ENCODE results near the gene ZNF646. TPM values are rescaled to one million over a fixed set of nuclear protein-coding genes. Genes with fewer than 3 reads are reported as not detected.

ZNF646 gene, protein sequence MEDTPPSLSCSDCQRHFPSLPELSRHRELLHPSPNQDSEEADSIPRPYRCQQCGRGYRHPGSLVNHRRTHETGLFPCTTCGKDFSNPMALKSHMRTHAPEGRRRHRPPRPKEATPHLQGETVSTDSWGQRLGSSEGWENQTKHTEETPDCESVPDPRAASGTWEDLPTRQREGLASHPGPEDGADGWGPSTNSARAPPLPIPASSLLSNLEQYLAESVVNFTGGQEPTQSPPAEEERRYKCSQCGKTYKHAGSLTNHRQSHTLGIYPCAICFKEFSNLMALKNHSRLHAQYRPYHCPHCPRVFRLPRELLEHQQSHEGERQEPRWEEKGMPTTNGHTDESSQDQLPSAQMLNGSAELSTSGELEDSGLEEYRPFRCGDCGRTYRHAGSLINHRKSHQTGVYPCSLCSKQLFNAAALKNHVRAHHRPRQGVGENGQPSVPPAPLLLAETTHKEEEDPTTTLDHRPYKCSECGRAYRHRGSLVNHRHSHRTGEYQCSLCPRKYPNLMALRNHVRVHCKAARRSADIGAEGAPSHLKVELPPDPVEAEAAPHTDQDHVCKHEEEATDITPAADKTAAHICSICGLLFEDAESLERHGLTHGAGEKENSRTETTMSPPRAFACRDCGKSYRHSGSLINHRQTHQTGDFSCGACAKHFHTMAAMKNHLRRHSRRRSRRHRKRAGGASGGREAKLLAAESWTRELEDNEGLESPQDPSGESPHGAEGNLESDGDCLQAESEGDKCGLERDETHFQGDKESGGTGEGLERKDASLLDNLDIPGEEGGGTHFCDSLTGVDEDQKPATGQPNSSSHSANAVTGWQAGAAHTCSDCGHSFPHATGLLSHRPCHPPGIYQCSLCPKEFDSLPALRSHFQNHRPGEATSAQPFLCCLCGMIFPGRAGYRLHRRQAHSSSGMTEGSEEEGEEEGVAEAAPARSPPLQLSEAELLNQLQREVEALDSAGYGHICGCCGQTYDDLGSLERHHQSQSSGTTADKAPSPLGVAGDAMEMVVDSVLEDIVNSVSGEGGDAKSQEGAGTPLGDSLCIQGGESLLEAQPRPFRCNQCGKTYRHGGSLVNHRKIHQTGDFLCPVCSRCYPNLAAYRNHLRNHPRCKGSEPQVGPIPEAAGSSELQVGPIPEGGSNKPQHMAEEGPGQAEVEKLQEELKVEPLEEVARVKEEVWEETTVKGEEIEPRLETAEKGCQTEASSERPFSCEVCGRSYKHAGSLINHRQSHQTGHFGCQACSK (N-terminal part only)
- 10 to 100 TPM; 12.0 to 26.7 (median 23.5) TPM for total RNA-seq

- Histone ChIP-seq H3K36me3 (peaks cover 0 to 29% (median 8%) of the 10 kb centered on the region in 4 donors), H3K9me3 (no peaks in the 10 kb centered on the region), H3K4me1 (peaks cover 14 to 31% (median 24%) of the 10 kb centered on the region in 4 donors), H3K27ac (peak within 1 kb of the TSS; percentile 94 to 97 (median 96)), H3K4me3 (peak within 1 kb of the TSS; percentile 84 to 97 (median 91)), H3K27me3 (no peaks in the 10 kb centered on the region)
- in situ Hi-C loops (cut with MboI; ENCODE audit: low pct_ligation_motif_present in 1 of 4, low pct_unique_long_range_greater_than_20kb in 1 of 4, low sequenced_read_pairs in 3 of 4), result no loop called here
- WGBS, 2 donors (ENCODE audit: low coverage in 1 of 2), result 0% methylated on average over 2 to 48 of the region's 48 CpGs
- intact Hi-C loops (cut with DNase I; ENCODE audit: low total_unique reads), result no loop called here
- DNase-seq, result peak; percentile 99
- no peak for TF ChIP-seq EP300 (IDR thresholded peaks at IDR 0.05; ENCODE audit: low read depth)
- TF ChIP-seq, protein P1, sequence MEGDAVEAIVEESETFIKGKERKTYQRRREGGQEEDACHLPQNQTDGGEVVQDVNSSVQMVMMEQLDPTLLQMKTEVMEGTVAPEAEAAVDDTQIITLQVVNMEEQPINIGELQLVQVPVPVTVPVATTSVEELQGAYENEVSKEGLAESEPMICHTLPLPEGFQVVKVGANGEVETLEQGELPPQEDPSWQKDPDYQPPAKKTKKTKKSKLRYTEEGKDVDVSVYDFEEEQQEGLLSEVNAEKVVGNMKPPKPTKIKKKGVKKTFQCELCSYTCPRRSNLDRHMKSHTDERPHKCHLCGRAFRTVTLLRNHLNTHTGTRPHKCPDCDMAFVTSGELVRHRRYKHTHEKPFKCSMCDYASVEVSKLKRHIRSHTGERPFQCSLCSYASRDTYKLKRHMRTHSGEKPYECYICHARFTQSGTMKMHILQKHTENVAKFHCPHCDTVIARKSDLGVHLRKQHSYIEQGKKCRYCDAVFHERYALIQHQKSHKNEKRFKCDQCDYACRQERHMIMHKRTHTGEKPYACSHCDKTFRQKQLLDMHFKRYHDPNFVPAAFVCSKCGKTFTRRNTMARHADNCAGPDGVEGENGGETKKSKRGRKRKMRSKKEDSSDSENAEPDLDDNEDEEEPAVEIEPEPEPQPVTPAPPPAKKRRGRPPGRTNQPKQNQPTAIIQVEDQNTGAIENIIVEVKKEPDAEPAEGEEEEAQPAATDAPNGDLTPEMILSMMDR (IDR thresholded peaks at IDR 0.05), result no peak
- peak; percentile 82 for TF ChIP-seq POLR2A (IDR thresholded peaks at IDR 0.05)
- peak; percentile 79 to 92 (median 83) for TF ChIP-seq POLR2AphosphoS5 (IDR thresholded peaks at IDR 0.05)
These were observed at the start of gene ZNF646, which contains the start of gene ZNF668 for GRCh38 chr16:31073970-31074813. Gene ZNF646 (plus strand): TSS chr16:31074422. CDS start chr16:31076325, 1,903 bp downstream. Gene ZNF668 (minus strand): TSS chr16:31074240. CDS start chr16:31064459, 9,781 bp downstream.

DNA sequence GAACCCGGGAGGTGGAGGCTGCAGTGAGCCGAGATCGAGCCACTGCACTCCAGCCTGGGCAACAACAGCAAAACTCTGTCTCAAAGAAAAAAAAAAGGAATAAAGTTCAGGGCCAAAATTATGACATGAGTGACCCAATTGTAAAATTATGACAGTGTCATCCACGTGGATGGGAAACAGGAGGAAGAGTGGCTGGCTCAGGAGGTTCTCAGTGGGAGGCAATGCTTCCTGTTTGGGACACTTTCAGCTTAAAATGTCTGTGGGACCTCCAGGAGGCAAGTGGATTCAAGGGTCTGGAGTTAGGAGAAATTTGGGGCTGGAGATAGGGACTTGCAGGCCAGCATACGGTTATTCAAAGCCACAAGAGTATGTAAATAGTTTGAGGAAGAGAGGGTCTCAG lies 48.9 kb upstream of the ZNF646 start:
- Histone ChIP-seq H3K9me3 (no peaks in the 10 kb centered on the region), H3K27me3 (no peaks in the 10 kb centered on the region), H3K36me3 (no peaks in the 10 kb centered on the region), H3K4me3 (no peak overlapping the region), H3K27ac (no peak overlapping the region), H3K4me1 (no peaks in the 10 kb centered on the region)
- no peak for DNase-seq
- in situ Hi-C loops (cut with MboI; ENCODE audit: low pct_ligation_motif_present in 1 of 4, low pct_unique_long_range_greater_than_20kb in 1 of 4, low sequenced_read_pairs in 3 of 4) (no loop called here), intact Hi-C loops (cut with DNase I; ENCODE audit: low total_unique reads) (no loop called here)
- 78 to 79% methylated on average over 5 of the region's 5 CpGs for WGBS, 2 donors (ENCODE audit: low coverage in 1 of 2)
- TF ChIP-seq POLR2AphosphoS5 (IDR thresholded peaks at IDR 0.05), result no peak
- TF ChIP-seq POLR2A (IDR thresholded peaks at IDR 0.05), result no peak
- no peak for TF ChIP-seq EP300 (IDR thresholded peaks at IDR 0.05; ENCODE audit: low read depth)
- TF ChIP-seq, protein P1 (IDR thresholded peaks at IDR 0.05), result no peak

DNA sequence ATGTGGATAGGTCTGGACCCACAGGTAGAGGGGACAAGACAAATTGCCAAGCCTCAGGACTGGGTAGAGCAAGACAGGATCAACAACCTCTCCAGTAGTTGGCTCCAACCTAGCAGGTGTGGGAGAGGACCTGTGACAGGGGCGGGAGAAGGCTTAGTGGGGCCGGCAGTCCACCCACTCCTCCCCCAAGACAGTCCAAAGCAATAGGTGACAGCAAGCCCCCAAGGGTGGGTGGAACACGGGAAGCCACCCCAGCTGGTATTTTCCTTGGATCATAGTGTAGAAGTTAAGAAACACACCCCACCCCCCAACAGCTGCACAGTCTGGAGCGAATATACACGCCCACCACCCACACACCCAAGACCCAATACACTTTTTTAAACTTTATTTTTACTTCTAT lies 45.0 kb upstream of the ZNF646 start:
- WGBS, 2 donors (ENCODE audit: low coverage in 1 of 2), result 85 to 96% methylated on average over 4 to 5 of the region's 5 CpGs
- in situ Hi-C loops (cut with MboI; ENCODE audit: low pct_ligation_motif_present in 1 of 4, low pct_unique_long_range_greater_than_20kb in 1 of 4, low sequenced_read_pairs in 3 of 4), result no loop called here
- no peak for DNase-seq
- no peaks in the 10 kb centered on the region for H3K27me3 ChIP-seq
- intact Hi-C loops (cut with DNase I; ENCODE audit: low total_unique reads), result no loop called here
- H3K4me3 ChIP-seq, result no peak overlapping the region
- TF ChIP-seq, protein P1 (IDR thresholded peaks at IDR 0.05), result no peak
- TF ChIP-seq EP300 (IDR thresholded peaks at IDR 0.05; ENCODE audit: low read depth) (no peak), POLR2AphosphoS5 (IDR thresholded peaks at IDR 0.05) (no peak), POLR2A (IDR thresholded peaks at IDR 0.05) (no peak)
- no peaks in the 10 kb centered on the region for H3K9me3 ChIP-seq
- no peak overlapping the region for H3K27ac ChIP-seq
- peaks cover under 1 to 10% (median 7%) of the 10 kb centered on the region in 4 donors for H3K4me1 ChIP-seq
- no peaks in the 10 kb centered on the region for H3K36me3 ChIP-seq

Measured in transverse colon (tissue), 4 donors.